ENCODE measurements around the gene KCNJ5. TPM values are rescaled to one million over a fixed set of nuclear protein-coding genes. Genes with fewer than 3 reads are reported as not detected.

The KCNJ5 gene
- total and polyA plus RNA-seq, 2 experiments from 2014 or later = under 0.01 TPM; not detected in 1

DNA sequence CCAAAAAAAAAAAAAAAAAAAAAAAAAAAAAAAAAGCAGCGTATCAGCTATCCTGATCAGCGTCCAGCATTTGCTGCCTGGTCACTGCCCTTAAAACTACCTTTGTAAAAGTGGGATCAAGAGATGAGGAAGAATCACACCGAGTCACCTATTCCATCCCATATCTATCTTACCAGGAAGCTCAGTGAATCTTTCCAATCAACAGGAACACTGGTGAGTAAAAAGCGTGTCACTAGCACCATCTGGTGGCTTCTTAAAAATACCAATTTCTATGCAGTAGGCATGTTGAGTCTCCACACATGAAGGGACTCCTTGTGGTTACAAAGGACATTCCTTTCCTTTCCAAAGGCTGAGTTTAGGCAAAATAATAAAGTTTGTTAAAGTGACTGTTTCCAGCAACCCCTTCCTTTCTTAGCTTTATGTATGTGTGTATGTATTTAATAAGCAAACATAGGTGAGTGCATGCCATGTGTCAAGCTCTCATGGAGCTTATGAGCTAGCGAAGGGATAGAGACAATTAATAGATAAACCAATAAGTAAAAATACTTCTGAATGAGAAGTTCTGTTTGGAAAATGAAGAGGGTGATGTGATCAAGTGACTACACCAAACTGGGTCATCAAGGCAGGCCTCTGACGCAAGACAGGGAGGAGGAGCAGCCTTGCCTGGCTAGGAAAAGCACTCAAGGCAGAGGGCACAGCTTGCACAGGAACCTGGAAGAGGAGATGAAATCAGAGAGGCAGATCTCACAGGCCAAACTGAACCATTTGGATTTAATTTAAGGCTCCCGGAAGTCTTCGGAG lies 65.4 kb downstream of the KCNJ5 start:
- no peak for TF ChIP-seq EZH2 (IDR thresholded peaks at IDR 0.05; ENCODE audit: insufficient read depth, poor library complexity, severe bottlenecking)
- TF ChIP-seq EZH2phosphoT487 (IDR thresholded peaks at IDR 0.05; ENCODE audit: insufficient read depth, low read depth) = no peak
- no peak overlapping the region for H3K9ac ChIP-seq
- H3K27ac ChIP-seq = no peak overlapping the region
- peak; percentile 81 for DNase-seq
- 20 to 21% methylated on average over 8 of the region's 8 CpGs for WGBS, 2 experiments (ENCODE audit: low coverage in 1 of 2, low lambda C conversion rate in 2 of 2, missing lambda C conversion rate in 2 of 2)
- peak overlapping the region; percentile 7 for H3K4me2 ChIP-seq (ENCODE audit: unreplicated experiment)
- peaks cover 6% of the 10 kb centered on the region; the same call in 1 of the 2 replicates for H3K4me1 ChIP-seq (ENCODE audit: insufficient read depth)
- no peaks in the 10 kb centered on the region for H4K20me1 ChIP-seq (ENCODE audit: insufficient read depth)
- no peaks in the 10 kb centered on the region for H3K79me2 ChIP-seq (ENCODE audit: insufficient read depth)
- H3K36me3 ChIP-seq (ENCODE audit: low read depth) = no peaks in the 10 kb centered on the region
- H3K9me2 ChIP-seq (ENCODE audit: insufficient read depth) = no peaks in the 10 kb centered on the region
- no peak overlapping the region for H3K4me3 ChIP-seq
- H3K27me3 ChIP-seq (replicated peaks; ENCODE audit: insufficient read depth) = no peaks in the 10 kb centered on the region; the same call in 1 of the 2 replicates
- no peak overlapping the region for H2AFZ ChIP-seq
- in situ Hi-C loops (cut with MboI) = loop anchor here (25.0 kb wide), 1 partner anchor 794 kb away; no protein-coding TSS in a partner anchor
- H3K9me3 ChIP-seq (ENCODE audit: low read depth) = no peaks in the 10 kb centered on the region
- H3F3A ChIP-seq (ENCODE audit: insufficient read depth) = peaks cover 2% of the 10 kb centered on the region; the same call in 1 of the 2 replicates

DNA sequence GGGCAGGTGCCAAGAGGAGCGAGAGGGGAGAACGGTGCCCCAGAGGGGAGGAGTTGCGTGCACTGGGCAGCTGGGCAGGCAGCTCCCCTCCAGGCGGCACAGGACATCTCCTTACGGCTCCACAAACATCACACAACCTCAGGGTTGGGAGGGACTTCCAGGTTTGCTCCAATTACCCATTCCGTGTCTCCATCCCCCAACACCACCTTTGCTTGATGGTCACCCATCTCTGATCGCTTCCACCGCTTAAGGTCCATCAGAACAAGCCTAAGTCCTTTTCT lies 66.0 kb downstream of the KCNJ5 start:
- Histone ChIP-seq H3K9me3 (ENCODE audit: low read depth) (no peaks in the 10 kb centered on the region), H3K36me3 (ENCODE audit: low read depth) (no peaks in the 10 kb centered on the region), H3F3A (ENCODE audit: insufficient read depth) (no peaks in the 10 kb centered on the region), H3K4me2 (ENCODE audit: unreplicated experiment) (peak overlapping the region; percentile 7), H3K9me2 (ENCODE audit: insufficient read depth) (no peaks in the 10 kb centered on the region), H3K4me3 (no peak overlapping the region), H3K4me1 (ENCODE audit: insufficient read depth) (peaks cover 6% of the 10 kb centered on the region; the same call in 1 of the 2 replicates), H3K9ac (no peak overlapping the region), H3K27me3 (replicated peaks; ENCODE audit: insufficient read depth) (no peaks in the 10 kb centered on the region; the same call in 1 of the 2 replicates), H2AFZ (no peak overlapping the region), H3K27ac (no peak overlapping the region), H4K20me1 (ENCODE audit: insufficient read depth) (no peaks in the 10 kb centered on the region), H3K79me2 (ENCODE audit: insufficient read depth) (no peaks in the 10 kb centered on the region)
- in situ Hi-C loops (cut with MboI) = loop anchor here (25.0 kb wide), 1 partner anchor 795 kb away; no protein-coding TSS in a partner anchor
- no peak for TF ChIP-seq EZH2 (IDR thresholded peaks at IDR 0.05; ENCODE audit: insufficient read depth, poor library complexity, severe bottlenecking)
- TF ChIP-seq EZH2phosphoT487 (IDR thresholded peaks at IDR 0.05; ENCODE audit: insufficient read depth, low read depth) = no peak
- WGBS, 2 experiments (ENCODE audit: low coverage in 1 of 2, low lambda C conversion rate in 2 of 2, missing lambda C conversion rate in 2 of 2) = 15 to 29% methylated on average over 8 of the region's 8 CpGs
- DNase-seq = no peak

DNA sequence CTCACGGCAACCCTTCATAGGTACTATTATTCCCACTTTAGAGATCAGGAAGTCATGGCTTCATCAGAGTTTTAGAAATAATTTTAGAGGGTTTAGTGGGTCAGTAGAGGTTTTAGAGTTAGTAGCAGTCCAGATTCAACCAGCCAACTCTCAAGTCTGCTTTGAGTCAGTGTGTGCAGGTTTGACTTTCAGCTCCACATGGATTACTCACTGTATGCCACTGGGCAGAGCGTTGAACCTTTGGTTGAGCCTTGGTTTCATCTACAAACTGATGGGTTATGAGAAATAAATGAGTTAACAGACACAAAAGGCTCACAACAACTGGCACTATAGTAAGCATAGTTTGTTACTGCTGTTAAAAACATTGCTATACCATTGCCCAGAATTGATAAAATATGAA lies 70.5 kb downstream of the KCNJ5 start:
- TF ChIP-seq EZH2 (IDR thresholded peaks at IDR 0.05; ENCODE audit: insufficient read depth, poor library complexity, severe bottlenecking) (no peak), EZH2phosphoT487 (IDR thresholded peaks at IDR 0.05; ENCODE audit: insufficient read depth, low read depth) (no peak)

GRCh38 chr11:128962896-128963295 lies 71.7 kb downstream of the KCNJ5 start:
- Histone ChIP-seq H3K4me3 (no peak overlapping the region), H3K9me3 (ENCODE audit: low read depth) (no peaks in the 10 kb centered on the region), H2AFZ (no peak overlapping the region), H3K27ac (no peak overlapping the region), H3K4me2 (ENCODE audit: unreplicated experiment) (no peak overlapping the region), H3K79me2 (ENCODE audit: insufficient read depth) (no peaks in the 10 kb centered on the region), H3K27me3 (replicated peaks; ENCODE audit: insufficient read depth) (no peaks in the 10 kb centered on the region), H3F3A (ENCODE audit: insufficient read depth) (no peaks in the 10 kb centered on the region), H3K9me2 (ENCODE audit: insufficient read depth) (no peaks in the 10 kb centered on the region), H3K4me1 (ENCODE audit: insufficient read depth) (no peaks in the 10 kb centered on the region), H3K36me3 (ENCODE audit: low read depth) (no peaks in the 10 kb centered on the region), H3K9ac (no peak overlapping the region), H4K20me1 (ENCODE audit: insufficient read depth) (no peaks in the 10 kb centered on the region)
- in situ Hi-C loops (cut with MboI) = loop anchor here (25.0 kb wide), 1 partner anchor 801 kb away; no protein-coding TSS in a partner anchor
- no peak for TF ChIP-seq EZH2 (IDR thresholded peaks at IDR 0.05; ENCODE audit: insufficient read depth, poor library complexity, severe bottlenecking)
- TF ChIP-seq EZH2phosphoT487 (IDR thresholded peaks at IDR 0.05; ENCODE audit: insufficient read depth, low read depth) = no peak
- no peak for DNase-seq
- WGBS, 2 experiments (ENCODE audit: low coverage in 1 of 2, low lambda C conversion rate in 2 of 2, missing lambda C conversion rate in 2 of 2) = 82 to 85% methylated on average over 5 of the region's 5 CpGs

More for the DNA sequence above, 70.5 kb downstream of the KCNJ5 start:
- Histone ChIP-seq H3K9ac (no peak overlapping the region), H3K9me3 (ENCODE audit: low read depth) (no peaks in the 10 kb centered on the region), H3F3A (ENCODE audit: insufficient read depth) (no peaks in the 10 kb centered on the region), H4K20me1 (ENCODE audit: insufficient read depth) (no peaks in the 10 kb centered on the region), H3K36me3 (ENCODE audit: low read depth) (no peaks in the 10 kb centered on the region), H2AFZ (no peak overlapping the region), H3K4me2 (ENCODE audit: unreplicated experiment) (no peak overlapping the region), H3K9me2 (ENCODE audit: insufficient read depth) (no peaks in the 10 kb centered on the region), H3K27me3 (replicated peaks; ENCODE audit: insufficient read depth) (no peaks in the 10 kb centered on the region), H3K4me1 (ENCODE audit: insufficient read depth) (peaks cover 4% of the 10 kb centered on the region; the same call in 1 of the 2 replicates), H3K4me3 (no peak overlapping the region), H3K79me2 (ENCODE audit: insufficient read depth) (no peaks in the 10 kb centered on the region), H3K27ac (no peak overlapping the region)
- DNase-seq = no peak
- WGBS, 2 experiments (ENCODE audit: low coverage in 1 of 2, low lambda C conversion rate in 2 of 2, missing lambda C conversion rate in 2 of 2) = 98 to 100% methylated on average over 2 of the region's 2 CpGs
- in situ Hi-C loops (cut with MboI) = loop anchor here (25.0 kb wide), 1 partner anchor 799 kb away; no protein-coding TSS in a partner anchor
